HG03039 (cell line): ENCODE data around the gene MBNL1.

Source experiments
- ATAC-seq: cut with Tn5 transposase; IDR thresholded peaks from one replicate; pipeline ENCODE4 v1.9.1; 2021; ENCODE audit warnings: mild to moderate bottlenecking, moderate library complexity; ENCODE audit not compliant: unreplicated experiment

The MBNL1 gene

GRCh38 chr3:152251916-152252315 is 16.8 kb upstream of the MBNL1 start:
- ATAC-seq = no peak

- ATAC-seq = no peak
Observed at GRCh38 chr3:152252755-152253154, 16.0 kb upstream of the MBNL1 start.

- ATAC-seq = no peak
Observed at GRCh38 chr3:152253514-152253913, 15.2 kb upstream of the MBNL1 start.

GRCh38 chr3:152254041-152254440 is 14.7 kb upstream of the MBNL1 start:
- ATAC-seq = no peak

GRCh38 chr3:152255290-152255689 is 13.4 kb upstream of the MBNL1 start:
- no peak for ATAC-seq

GRCh38 chr3:152256851-152257562 is 11.7 kb upstream of the MBNL1 start:
- no peak for ATAC-seq

GRCh38 chr3:152257563-152258035 is 11.1 kb upstream of the MBNL1 start:
- peak; percentile 54 for ATAC-seq

- ATAC-seq = peak; percentile 30
Observed at GRCh38 chr3:152258448-152259393, 10.0 kb upstream of the MBNL1 start.

- no peak for ATAC-seq
Observed at GRCh38 chr3:152259468-152259867, 9.3 kb upstream of the MBNL1 start.

GRCh38 chr3:152260026-152260425 is 8.7 kb upstream of the MBNL1 start:
- no peak for ATAC-seq

- ATAC-seq = no peak
Observed at GRCh38 chr3:152260529-152260928, 8.2 kb upstream of the MBNL1 start.

- ATAC-seq = no peak
Observed at GRCh38 chr3:152261329-152261728, 7.4 kb upstream of the MBNL1 start.

GRCh38 chr3:152263711-152264110 is 5.0 kb upstream of the MBNL1 start:
- no peak for ATAC-seq

GRCh38 chr3:152264378-152264777 is 4.4 kb upstream of the MBNL1 start:
- no peak for ATAC-seq

GRCh38 chr3:152266221-152266995 is 2.3 kb upstream of the MBNL1 start:
- no peak for ATAC-seq

GRCh38 chr3:152267831-152268554 is 736 bp upstream of the MBNL1 start:
- no peak for ATAC-seq

GRCh38 chr3:152269056-152269830 is 514 bp downstream of the MBNL1 start:
- peak; percentile 43 for ATAC-seq

- ATAC-seq = no peak
Observed at GRCh38 chr3:152269831-152270734, 1.4 kb downstream of the MBNL1 start.

GRCh38 chr3:152270937-152271336 is 2.2 kb downstream of the MBNL1 start:
- no peak for ATAC-seq
